Caco-2 (cell line): Measurements from ENCODE around the gene ATP8A2. TPM values are rescaled to one million over a fixed set of nuclear protein-coding genes. Genes with fewer than 3 reads are reported as not detected.

Source experiments
- BruUV-seq: library from RNA; stranded (reverse); fragments of 400-500 nt; replicated peaks from 2 replicates; lab custom pipeline; 2021; lab: Mats Ljungman, UMichigan
- CTCF ChIA-PET: fragments of 300-600 bp; sonication (Branson Sonifier 250); formaldehyde crosslinking; loops from one replicate; lab custom pipeline; 2022; ENCODE audit warnings: antibody characterized with exemption; lab: Charles Lee
- POLR2A ChIA-PET: fragments of 300-600 bp; sonication (Branson Sonifier 250); formaldehyde crosslinking; loops from one replicate; lab custom pipeline; 2022; ENCODE audit warnings: antibody characterized with exemption; lab: Charles Lee
- DNase-seq, 2 experiments: peaks; one replicate each; pipeline versions ENCODE4 v3.0.0 to v3.0.0-alpha.2; 2020 to 2022
- H3K27me3 ChIP-seq: replicated peaks from 2 replicates; pipeline ENCODE4 v1.6.0; 2011; ENCODE audit warnings: low read length; ENCODE audit not compliant: control insufficient read depth, insufficient read depth
- H3K36me3 ChIP-seq: 2 replicates; pipeline ENCODE4 v1.5.1; 2011; ENCODE audit warnings: low read length; ENCODE audit not compliant: control insufficient read depth, insufficient read depth
- H3K4me1 ChIP-seq: fragments of 250-450 bp; sonication (Bioruptor Pico); 2 replicates; pipeline ENCODE4 v1.5.1; 2020; ENCODE audit warnings: mild to moderate bottlenecking
- H3K4me3 ChIP-seq: 2 replicates; pipeline ENCODE4 v1.5.1; 2011; ENCODE audit warnings: low read depth, mild to moderate bottlenecking, control low read depth, low read length
- H3K9me3 ChIP-seq: fragments of 250-450 bp; sonication (Bioruptor Pico); 2 replicates; pipeline ENCODE4 v1.5.1; 2020; ENCODE audit warnings: mild to moderate bottlenecking, moderate library complexity
- H3K27ac Mint-ChIP-seq: one replicate; pipeline ENCODE4 v1.8.0; 2022; ENCODE audit warnings: mixed read lengths; ENCODE audit not compliant: unreplicated experiment
- H3K27me3 Mint-ChIP-seq: one replicate; pipeline ENCODE4 v1.8.0; 2022; ENCODE audit warnings: mixed read lengths; ENCODE audit not compliant: insufficient read depth, unreplicated experiment
- H3K36me3 Mint-ChIP-seq: one replicate; pipeline ENCODE4 v1.8.0; 2022; ENCODE audit warnings: mild to moderate bottlenecking, mixed read lengths; ENCODE audit not compliant: insufficient read depth, unreplicated experiment
- H3K4me1 Mint-ChIP-seq: one replicate; pipeline ENCODE4 v1.8.0; 2022; ENCODE audit warnings: low read depth, mixed read lengths; ENCODE audit not compliant: unreplicated experiment
- H3K4me3 Mint-ChIP-seq: one replicate; pipeline ENCODE4 v1.8.0; 2022; ENCODE audit warnings: mild to moderate bottlenecking, moderate library complexity, mixed read lengths; ENCODE audit not compliant: unreplicated experiment
- H3K9me3 Mint-ChIP-seq: one replicate; pipeline ENCODE4 v1.8.0; 2022; ENCODE audit warnings: mixed read lengths; ENCODE audit not compliant: unreplicated experiment
- CTCF ChIP-seq, 2 experiments: fragments of 200-600 bp in 1 of 2; IDR thresholded peaks; 1 replicate in 1 of 2; 2 replicates in 1 of 2; pipeline versions ENCODE4 v1.5.1 to v1.8.0; 2011 to 2022; ENCODE audit warnings: antibody characterized with exemption in 1 of 2, control low read depth in 1 of 2, inconsistent platforms in 1 of 2, low read depth in 1 of 2, low read length in 1 of 2, mild to moderate bottlenecking in 1 of 2, moderate library complexity in 1 of 2; ENCODE audit not compliant: insufficient read depth in 1 of 2, severe bottlenecking in 1 of 2, unreplicated experiment in 1 of 2
- intact Hi-C: fragments of 100-400 bp; cut with micrococcal nuclease; formaldehyde crosslinking; loops from one replicate; pipeline ENCODE4 v1.10.0; 2022; ENCODE audit not compliant: unreplicated experiment
- total RNA-seq: library from RNA; stranded (reverse); gene quantifications from 2 replicates; pipeline ENCODE4 v1.2.3, GENCODE V29; 2022

ATP8A2 gene
- total RNA-seq, 1 experiment from 2014 or later: 0.05 TPM

- Histone ChIP-seq H3K27me3 (no peaks in the 10 kb centered on the region), H3K9me3 (no peaks in the 10 kb centered on the region), H3K36me3 (no peaks in the 10 kb centered on the region), H3K4me3 (no peak overlapping the region), H3K4me1 (no peaks in the 10 kb centered on the region)
- Mint-ChIP-seq H3K4me3 (no peak overlapping the region), H3K27me3 (no peaks in the 10 kb centered on the region), H3K4me1 (peaks cover 10% of the 10 kb centered on the region), H3K27ac (no peak overlapping the region), H3K36me3 (no peaks in the 10 kb centered on the region), H3K9me3 (no peaks in the 10 kb centered on the region)
- BruUV-seq: no TSS peak
- CTCF ChIA-PET: interaction anchor here (0.6 kb wide), 1 partner anchor 800 kb away, joined by 4 read pairs; no protein-coding TSS in a partner anchor
- no peak for TF ChIP-seq CTCF (IDR thresholded peaks at IDR 0.05; ENCODE audit: insufficient read depth in 1 of 2, low read depth in 1 of 2, low read length in 1 of 2, severe bottlenecking in 1 of 2, unreplicated experiment in 1 of 2)
- DNase-seq: no peak
- intact Hi-C loops: no loop called here
- POLR2A ChIA-PET: no interaction called here
These were observed 557.2 kb downstream of the ATP8A2 start for GRCh38 chr13:25928941-25929505.

GRCh38 chr13:25929816-25930215, 558.0 kb downstream of the ATP8A2 start:
- CTCF ChIA-PET: no interaction called here
- Histone ChIP-seq H3K27me3 (no peaks in the 10 kb centered on the region), H3K9me3 (no peaks in the 10 kb centered on the region), H3K4me3 (no peak overlapping the region), H3K4me1 (no peaks in the 10 kb centered on the region), H3K36me3 (no peaks in the 10 kb centered on the region)
- H3K27ac Mint-ChIP-seq: no peak overlapping the region
- POLR2A ChIA-PET: no interaction called here
- no peak for TF ChIP-seq CTCF (IDR thresholded peaks at IDR 0.05; ENCODE audit: insufficient read depth in 1 of 2, low read depth in 1 of 2, low read length in 1 of 2, severe bottlenecking in 1 of 2, unreplicated experiment in 1 of 2)
- no peaks in the 10 kb centered on the region for H3K9me3 Mint-ChIP-seq
- no peak overlapping the region for H3K4me3 Mint-ChIP-seq
- no peaks in the 10 kb centered on the region for H3K36me3 Mint-ChIP-seq
- intact Hi-C loops: no loop called here
- H3K27me3 Mint-ChIP-seq: no peaks in the 10 kb centered on the region
- no TSS peak for BruUV-seq
- no peak for DNase-seq
- H3K4me1 Mint-ChIP-seq: peaks cover 2% of the 10 kb centered on the region

- no peaks in the 10 kb centered on the region for H3K27me3 ChIP-seq
- no peaks in the 10 kb centered on the region for H3K4me1 ChIP-seq
- H3K36me3 Mint-ChIP-seq: no peaks in the 10 kb centered on the region
- no peaks in the 10 kb centered on the region for H3K9me3 ChIP-seq
- no peaks in the 10 kb centered on the region for H3K4me1 Mint-ChIP-seq
- no peak overlapping the region for H3K4me3 ChIP-seq
- no peaks in the 10 kb centered on the region for H3K9me3 Mint-ChIP-seq
- intact Hi-C loops: no loop called here
- DNase-seq: no peak
- CTCF ChIA-PET: no interaction called here
- TF ChIP-seq CTCF (IDR thresholded peaks at IDR 0.05; ENCODE audit: insufficient read depth in 1 of 2, low read depth in 1 of 2, low read length in 1 of 2, severe bottlenecking in 1 of 2, unreplicated experiment in 1 of 2): no peak
- POLR2A ChIA-PET: no interaction called here
- BruUV-seq: no TSS peak
- no peaks in the 10 kb centered on the region for H3K36me3 ChIP-seq
- no peaks in the 10 kb centered on the region for H3K27me3 Mint-ChIP-seq
- H3K27ac Mint-ChIP-seq: no peak overlapping the region
- H3K4me3 Mint-ChIP-seq: no peak overlapping the region
These were observed 558.9 kb downstream of the ATP8A2 start for GRCh38 chr13:25930653-25931052.
